Measurements from ENCODE around the gene LRRC70.

The LRRC70 gene

DNA sequence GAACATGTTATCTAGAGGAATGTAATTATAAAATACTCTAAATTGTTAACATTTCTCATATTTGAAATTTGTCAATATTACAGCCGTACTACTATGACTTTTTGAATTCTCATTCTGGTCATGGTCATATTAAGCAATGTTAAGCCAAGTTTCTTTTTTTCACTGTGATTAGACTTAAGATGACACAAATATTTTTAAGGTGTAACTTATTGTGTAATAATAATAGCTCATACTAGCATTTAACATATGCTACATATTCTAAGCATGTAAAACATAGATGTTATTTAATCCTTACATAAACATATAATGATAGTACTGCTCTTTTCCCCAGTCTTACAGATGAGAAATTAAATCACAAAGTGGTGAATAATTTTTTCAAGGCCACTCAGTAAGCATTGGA is 35.9 kb upstream of the LRRC70 start:
- TF ChIP-seq CTCF (IDR thresholded peaks at IDR 0.05; ENCODE audit: borderline replicate concordance, insufficient read depth, low read depth, low read length), result no peak
- H3K4me3 ChIP-seq (ENCODE audit: low read depth, low read length), result no peak overlapping the region

DNA sequence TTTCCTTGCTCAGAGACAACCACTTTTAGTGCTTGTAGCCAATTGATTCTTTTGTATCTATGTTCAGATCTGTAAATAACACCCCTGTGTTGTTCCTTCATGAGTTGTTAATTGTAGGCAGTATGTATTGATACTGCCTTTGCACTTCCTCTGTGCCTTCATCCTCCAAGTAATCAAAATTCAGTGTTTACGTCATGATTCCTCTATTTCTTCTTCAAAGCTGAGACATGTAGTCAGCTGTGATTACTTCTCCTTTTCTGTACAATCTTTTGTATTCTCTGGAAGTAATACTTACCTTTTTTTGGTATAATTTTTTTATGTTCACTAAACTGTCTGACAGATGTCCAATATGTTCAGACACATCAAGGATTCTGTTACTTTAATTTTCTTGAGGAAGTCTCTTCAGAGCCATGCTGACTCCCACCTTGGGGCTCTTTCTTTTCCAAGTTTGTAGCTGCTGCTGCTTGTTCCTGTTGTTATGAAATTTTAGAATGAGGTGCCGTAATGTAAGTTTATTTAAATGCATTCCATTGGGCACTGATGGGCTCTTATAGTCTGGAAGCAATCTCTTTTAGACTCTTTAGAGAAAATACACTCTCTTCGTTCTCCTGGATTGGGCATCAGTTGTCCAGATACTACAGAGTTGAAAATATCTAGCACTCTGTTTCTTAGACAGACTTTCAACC is 30.5 kb upstream of the LRRC70 start:
- H3K4me3 ChIP-seq (ENCODE audit: low read depth, low read length), result no peak overlapping the region
- no peak for TF ChIP-seq CTCF (IDR thresholded peaks at IDR 0.05; ENCODE audit: borderline replicate concordance, insufficient read depth, low read depth, low read length)

GRCh38 chr5:62550103-62550502 is 28.5 kb upstream of the LRRC70 start:
- no peak overlapping the region for H3K4me3 ChIP-seq (ENCODE audit: low read depth, low read length)
- no peak for TF ChIP-seq CTCF (IDR thresholded peaks at IDR 0.05; ENCODE audit: borderline replicate concordance, insufficient read depth, low read depth, low read length)

GRCh38 chr5:62555930-62556329 is 22.7 kb upstream of the LRRC70 start:
- H3K4me3 ChIP-seq (ENCODE audit: low read depth, low read length), result no peak overlapping the region
- no peak for TF ChIP-seq CTCF (IDR thresholded peaks at IDR 0.05; ENCODE audit: borderline replicate concordance, insufficient read depth, low read depth, low read length)

DNA sequence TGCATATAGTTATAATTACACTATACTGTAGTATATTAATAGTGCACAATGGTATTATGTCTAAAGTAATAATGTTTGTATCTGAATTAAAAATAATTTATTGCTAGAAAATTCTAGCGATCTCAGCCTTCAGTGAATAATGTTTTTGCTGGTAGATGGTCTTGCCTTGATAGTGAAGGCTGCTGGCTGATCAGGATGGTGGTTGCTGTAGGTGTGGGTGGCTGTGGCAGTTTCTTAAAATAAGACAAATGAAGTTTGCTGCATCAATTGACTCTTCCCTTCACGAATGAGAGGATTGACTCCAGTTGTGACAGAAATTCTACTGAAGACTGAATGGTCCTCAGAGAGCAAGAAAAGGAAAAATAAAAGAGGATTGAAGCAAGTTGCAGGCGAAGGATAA is 19.7 kb upstream of the LRRC70 start:
- H3K4me3 ChIP-seq (ENCODE audit: low read depth, low read length), result no peak overlapping the region
- no peak for TF ChIP-seq CTCF (IDR thresholded peaks at IDR 0.05; ENCODE audit: borderline replicate concordance, insufficient read depth, low read depth, low read length)

- TF ChIP-seq CTCF (IDR thresholded peaks at IDR 0.05; ENCODE audit: borderline replicate concordance, insufficient read depth, low read depth, low read length), result no peak
- no peak overlapping the region for H3K4me3 ChIP-seq (ENCODE audit: low read depth, low read length)
Measured at GRCh38 chr5:62560786-62561185, 17.8 kb upstream of the LRRC70 start.

DNA sequence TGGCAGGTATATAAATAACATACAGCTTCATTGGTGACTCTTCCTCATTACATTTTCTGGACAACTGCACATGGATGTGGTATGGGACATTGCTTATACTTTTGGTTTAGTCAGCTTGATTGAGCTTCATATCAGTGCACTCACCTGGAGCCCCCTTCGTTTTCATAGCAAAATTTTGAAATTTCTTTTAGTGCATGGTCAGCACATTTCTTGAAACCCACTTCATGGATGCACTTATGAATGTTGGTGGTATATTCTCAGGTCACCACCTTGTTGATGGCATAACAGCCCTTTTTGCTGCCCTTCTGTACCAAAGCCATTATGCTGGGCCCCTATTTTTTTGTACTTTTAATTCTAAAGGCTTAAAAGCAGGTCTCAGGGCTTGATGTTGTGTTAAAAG is 16.7 kb upstream of the LRRC70 start:
- no peak overlapping the region for H3K4me3 ChIP-seq (ENCODE audit: low read depth, low read length)
- no peak for TF ChIP-seq CTCF (IDR thresholded peaks at IDR 0.05; ENCODE audit: borderline replicate concordance, insufficient read depth, low read depth, low read length)
